ENCODE data around the gene LDHD.

LDHD gene

DNA sequence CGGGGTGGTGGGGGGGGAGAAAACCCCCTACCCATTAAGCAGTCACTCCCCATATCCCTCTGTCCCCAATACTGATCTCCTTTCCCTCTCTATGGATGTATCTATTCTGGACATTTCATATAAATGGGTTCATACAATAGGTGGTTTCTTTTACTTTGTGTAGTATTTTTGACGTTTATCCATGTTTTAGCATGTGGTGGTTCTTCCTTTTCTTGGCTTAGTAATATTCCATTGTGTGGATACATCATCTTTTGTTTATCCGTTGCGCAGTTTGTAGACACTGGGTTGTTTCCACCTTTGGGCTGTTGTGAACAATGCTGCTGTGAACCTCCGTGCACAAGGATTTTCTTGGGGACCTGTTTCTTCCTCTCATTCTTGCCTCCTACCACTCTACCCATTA lies 12.6 kb downstream of the LDHD start:
- H3K9ac ChIP-seq (ENCODE audit: low read length): no peak overlapping the region
- no peaks in the 10 kb centered on the region for H3K9me3 ChIP-seq (ENCODE audit: control insufficient read depth, low read length)
- no peaks in the 10 kb centered on the region for H3K27me3 ChIP-seq (ENCODE audit: control insufficient read depth, insufficient read depth, low read length)
- no peaks in the 10 kb centered on the region for H3K36me3 ChIP-seq (ENCODE audit: control insufficient read depth, insufficient read depth, low read length)
- no peak overlapping the region for H3K4me3 ChIP-seq (ENCODE audit: low read length)
- H3K4me1 ChIP-seq (ENCODE audit: control insufficient read depth, insufficient read depth, low read length): peaks cover 35% of the 10 kb centered on the region

DNA sequence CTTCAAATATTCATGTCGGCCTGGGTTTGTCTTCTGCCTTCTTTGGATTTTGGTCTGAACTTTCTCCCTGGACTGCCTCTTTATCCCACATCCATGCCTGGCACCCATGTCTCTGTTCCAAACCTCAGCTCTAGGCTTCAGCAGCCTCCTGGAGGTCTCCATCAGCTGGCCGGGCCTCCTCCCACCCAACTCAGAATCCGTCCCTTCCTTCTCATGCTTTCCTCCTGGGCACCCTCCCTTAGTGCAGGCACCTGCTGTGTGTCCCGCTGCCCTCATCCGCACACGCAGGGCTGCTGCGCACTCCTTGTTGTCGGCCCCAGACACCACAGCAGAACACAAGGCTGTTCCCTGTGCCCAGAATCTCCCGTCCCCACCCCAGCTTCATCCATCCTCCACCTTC lies 14.0 kb downstream of the LDHD start:
- Histone ChIP-seq H3K4me1 (ENCODE audit: control insufficient read depth, insufficient read depth, low read length) (peaks cover 45% of the 10 kb centered on the region), H3K9ac (ENCODE audit: low read length) (no peak overlapping the region), H3K27me3 (ENCODE audit: control insufficient read depth, insufficient read depth, low read length) (no peaks in the 10 kb centered on the region), H3K4me3 (ENCODE audit: low read length) (no peak overlapping the region), H3K9me3 (ENCODE audit: control insufficient read depth, low read length) (no peaks in the 10 kb centered on the region), H3K36me3 (ENCODE audit: control insufficient read depth, insufficient read depth, low read length) (no peaks in the 10 kb centered on the region)

DNA sequence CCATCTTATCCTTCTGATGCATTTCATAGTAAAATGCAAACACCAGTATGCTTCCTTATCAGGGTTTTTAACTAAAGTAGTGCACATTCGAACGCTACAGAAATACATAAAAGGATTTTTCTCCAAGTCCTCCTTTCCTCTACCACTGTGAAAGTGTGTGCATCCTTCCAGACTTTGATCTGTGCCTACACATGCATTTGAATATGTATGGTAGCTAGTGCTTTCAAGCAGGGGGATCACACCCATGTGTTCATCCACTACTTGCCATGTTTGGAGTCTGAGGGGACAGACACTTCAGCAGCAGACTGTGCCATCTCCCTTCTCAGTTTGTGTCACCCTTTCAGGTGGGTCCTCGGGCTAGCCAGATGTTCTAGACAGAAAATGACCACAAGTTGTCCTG lies 14.9 kb downstream of the LDHD start:
- peaks cover 53% of the 10 kb centered on the region for H3K4me1 ChIP-seq (ENCODE audit: control insufficient read depth, insufficient read depth, low read length)
- no peaks in the 10 kb centered on the region for H3K27me3 ChIP-seq (ENCODE audit: control insufficient read depth, insufficient read depth, low read length)
- H3K4me3 ChIP-seq (ENCODE audit: low read length): no peak overlapping the region
- H3K36me3 ChIP-seq (ENCODE audit: control insufficient read depth, insufficient read depth, low read length): no peaks in the 10 kb centered on the region
- no peaks in the 10 kb centered on the region for H3K9me3 ChIP-seq (ENCODE audit: control insufficient read depth, low read length)
- no peak overlapping the region for H3K9ac ChIP-seq (ENCODE audit: low read length)

- no peak overlapping the region for H3K9ac ChIP-seq (ENCODE audit: low read length)
- no peaks in the 10 kb centered on the region for H3K9me3 ChIP-seq (ENCODE audit: control insufficient read depth, low read length)
- H3K4me1 ChIP-seq (ENCODE audit: control insufficient read depth, insufficient read depth, low read length): peaks cover 52% of the 10 kb centered on the region
- no peaks in the 10 kb centered on the region for H3K36me3 ChIP-seq (ENCODE audit: control insufficient read depth, insufficient read depth, low read length)
- H3K27me3 ChIP-seq (ENCODE audit: control insufficient read depth, insufficient read depth, low read length): no peaks in the 10 kb centered on the region
- no peak overlapping the region for H3K4me3 ChIP-seq (ENCODE audit: low read length)
Measured at GRCh38 chr16:75100603-75100990, 16.0 kb downstream of the LDHD start.

DNA sequence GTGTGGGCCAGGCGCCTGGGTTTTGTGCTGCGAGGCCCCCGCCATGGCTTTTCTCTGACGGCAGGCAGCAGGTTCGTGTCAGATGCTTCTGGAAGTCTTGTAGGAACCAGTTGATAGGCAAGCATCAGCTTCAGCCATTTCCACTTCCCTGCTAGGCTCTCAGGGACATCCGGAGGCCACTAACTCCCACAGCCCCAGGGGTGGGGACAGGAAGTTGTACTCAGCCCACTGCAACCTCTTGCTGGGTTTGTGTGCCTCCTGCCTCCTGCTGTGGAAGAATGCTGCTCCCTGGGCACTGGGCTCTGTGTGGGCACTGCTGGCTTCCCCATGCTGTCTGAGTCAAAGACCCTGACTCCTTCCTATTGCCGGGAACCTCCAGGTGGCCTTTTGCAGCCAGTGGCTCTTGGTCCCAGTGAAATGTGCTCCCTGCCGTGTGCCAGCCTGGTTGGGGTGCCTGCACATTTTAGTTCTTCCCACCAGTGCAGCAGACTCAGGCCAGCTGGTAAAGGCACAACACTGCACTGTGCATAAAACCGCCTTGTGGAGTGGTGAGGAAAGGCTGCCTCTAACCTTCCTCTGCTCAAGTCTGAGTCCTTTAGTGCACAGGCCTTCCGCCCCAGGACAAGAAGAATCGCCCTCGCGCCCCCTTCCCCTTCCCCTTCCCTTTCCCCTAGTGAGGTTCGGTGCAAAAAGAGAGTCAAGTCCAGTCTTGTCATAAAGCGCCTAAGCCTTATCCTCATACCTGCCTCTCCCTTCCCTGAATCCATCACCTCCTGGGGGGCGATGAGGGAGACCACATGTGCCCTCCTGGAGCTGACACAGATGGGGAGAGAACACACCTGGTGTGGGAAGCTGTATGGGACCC lies 16.6 kb downstream of the LDHD start:
- Histone ChIP-seq H3K27me3 (ENCODE audit: control insufficient read depth, insufficient read depth, low read length) (no peaks in the 10 kb centered on the region), H3K9ac (ENCODE audit: low read length) (no peak overlapping the region), H3K9me3 (ENCODE audit: control insufficient read depth, low read length) (no peaks in the 10 kb centered on the region), H3K36me3 (ENCODE audit: control insufficient read depth, insufficient read depth, low read length) (no peaks in the 10 kb centered on the region), H3K4me3 (ENCODE audit: low read length) (no peak overlapping the region), H3K4me1 (ENCODE audit: control insufficient read depth, insufficient read depth, low read length) (peaks cover 47% of the 10 kb centered on the region)

GRCh38 chr16:75099075-75099667 lies 17.4 kb downstream of the LDHD start:
- Histone ChIP-seq H3K9me3 (ENCODE audit: control insufficient read depth, low read length) (no peaks in the 10 kb centered on the region), H3K36me3 (ENCODE audit: control insufficient read depth, insufficient read depth, low read length) (no peaks in the 10 kb centered on the region), H3K27me3 (ENCODE audit: control insufficient read depth, insufficient read depth, low read length) (no peaks in the 10 kb centered on the region), H3K4me1 (ENCODE audit: control insufficient read depth, insufficient read depth, low read length) (peaks cover 47% of the 10 kb centered on the region), H3K4me3 (ENCODE audit: low read length) (no peak overlapping the region), H3K9ac (ENCODE audit: low read length) (no peak overlapping the region)

DNA sequence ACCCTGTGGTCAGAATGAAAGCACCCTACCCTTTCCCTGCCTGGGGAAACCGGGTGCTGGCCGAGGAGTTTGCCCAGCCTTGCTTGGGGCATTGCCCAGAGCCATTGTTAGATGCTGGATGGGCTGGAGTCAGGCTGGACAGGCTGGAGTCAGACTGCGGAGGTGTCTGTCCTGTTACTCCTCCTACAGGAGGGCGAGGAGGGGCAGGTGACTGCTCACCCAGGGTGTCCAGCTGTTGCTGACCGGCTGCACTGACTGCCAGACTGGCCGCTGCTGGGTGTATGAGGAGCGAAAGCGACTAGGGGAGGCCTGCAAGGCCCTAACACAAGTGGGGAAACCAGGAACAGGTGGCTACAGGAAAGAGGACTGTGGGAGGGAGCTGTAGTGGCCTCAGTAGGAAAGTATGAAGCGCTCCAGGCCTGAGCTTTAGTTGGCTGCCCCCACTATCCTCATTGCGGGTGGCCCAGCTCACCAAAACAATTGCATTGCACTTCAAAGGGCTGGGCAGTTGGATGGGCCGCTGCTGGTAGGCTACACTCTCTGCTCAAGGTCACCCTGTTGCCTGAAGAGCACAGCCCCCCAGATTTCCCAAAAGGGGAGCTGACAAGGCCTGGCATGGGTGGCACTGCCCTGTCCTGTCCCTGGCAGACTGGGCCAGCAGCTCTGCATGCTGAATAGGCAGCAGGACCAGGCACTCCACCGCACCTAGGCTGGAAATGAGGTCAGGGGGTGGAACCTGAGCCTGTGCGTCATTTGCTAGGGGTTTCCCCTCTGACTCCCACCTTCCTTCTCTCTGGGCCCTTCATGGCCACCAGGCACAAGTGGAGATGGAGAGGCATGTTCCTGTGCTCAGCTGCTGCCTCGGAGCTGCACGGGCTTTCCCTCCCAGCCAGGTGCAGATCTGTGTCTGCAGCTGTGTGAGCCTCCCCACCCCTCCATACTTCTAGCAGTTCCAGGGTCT lies 18.4 kb downstream of the LDHD start:
- Histone ChIP-seq H3K9me3 (ENCODE audit: control insufficient read depth, low read length) (no peaks in the 10 kb centered on the region), H3K36me3 (ENCODE audit: control insufficient read depth, insufficient read depth, low read length) (no peaks in the 10 kb centered on the region), H3K27me3 (ENCODE audit: control insufficient read depth, insufficient read depth, low read length) (no peaks in the 10 kb centered on the region), H3K4me3 (ENCODE audit: low read length) (no peak overlapping the region), H3K9ac (ENCODE audit: low read length) (no peak overlapping the region), H3K4me1 (ENCODE audit: control insufficient read depth, insufficient read depth, low read length) (peaks cover 56% of the 10 kb centered on the region)

DNA sequence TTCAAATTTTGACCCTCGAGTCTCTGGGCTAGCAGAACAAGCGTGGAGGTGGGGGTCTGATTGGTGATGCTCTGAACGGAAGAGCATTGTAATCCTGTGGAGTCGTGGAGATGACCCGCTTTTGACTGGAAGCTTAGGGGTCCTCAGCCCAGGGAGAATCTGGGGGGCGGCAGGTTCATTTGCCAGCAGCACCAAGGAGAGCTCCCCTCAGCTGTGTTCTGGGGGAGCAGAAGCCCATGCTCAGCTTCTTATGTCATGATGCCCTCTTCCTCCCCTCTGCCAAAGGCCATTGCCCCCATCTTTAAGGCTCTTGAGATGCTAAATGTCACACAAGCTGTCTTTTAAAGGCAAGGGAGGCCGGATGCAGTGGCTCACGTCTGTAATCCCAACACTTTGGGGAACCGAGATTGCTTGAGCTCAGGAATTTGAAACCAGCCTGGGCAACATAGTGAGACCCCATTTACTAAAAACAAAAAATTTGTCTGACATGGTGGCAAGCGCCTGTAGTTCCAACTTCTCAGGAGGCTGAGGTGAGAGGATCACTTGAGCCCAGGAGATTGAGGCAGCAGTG lies 19.3 kb downstream of the LDHD start:
- Histone ChIP-seq H3K36me3 (ENCODE audit: control insufficient read depth, insufficient read depth, low read length) (no peaks in the 10 kb centered on the region), H3K27me3 (ENCODE audit: control insufficient read depth, insufficient read depth, low read length) (no peaks in the 10 kb centered on the region), H3K4me3 (ENCODE audit: low read length) (no peak overlapping the region), H3K9me3 (ENCODE audit: control insufficient read depth, low read length) (no peaks in the 10 kb centered on the region), H3K4me1 (ENCODE audit: control insufficient read depth, insufficient read depth, low read length) (peaks cover 63% of the 10 kb centered on the region), H3K9ac (ENCODE audit: low read length) (peak overlapping the region; percentile 38)

DNA sequence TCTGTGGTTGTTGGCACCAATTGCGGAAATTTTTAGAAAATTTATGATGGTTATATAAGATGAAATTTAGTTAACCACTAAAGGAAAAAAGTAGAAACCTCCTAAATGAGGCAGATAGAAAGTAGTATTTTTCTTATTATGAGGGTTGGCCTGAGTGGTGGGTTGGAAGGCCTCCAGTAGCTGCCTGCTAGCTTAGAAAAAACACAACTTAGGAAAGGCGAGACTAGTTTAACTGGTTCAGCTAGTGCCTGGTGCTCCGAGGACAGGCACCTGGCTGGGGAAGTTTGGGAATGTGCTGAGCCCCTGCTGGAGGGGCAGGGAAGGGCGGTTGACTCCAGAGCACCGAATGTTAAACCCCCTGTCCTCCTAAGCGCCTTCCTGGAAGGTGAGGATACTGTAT lies 19.9 kb downstream of the LDHD start:
- peak overlapping the region; percentile 38 for H3K9ac ChIP-seq (ENCODE audit: low read length)

GRCh38 chr16:75095204-75095621 lies 21.4 kb downstream of the LDHD start:
- no peak overlapping the region for H3K9ac ChIP-seq (ENCODE audit: low read length)
- H3K4me1 ChIP-seq (ENCODE audit: control insufficient read depth, insufficient read depth, low read length): peaks cover 66% of the 10 kb centered on the region
- H3K36me3 ChIP-seq (ENCODE audit: control insufficient read depth, insufficient read depth, low read length): no peaks in the 10 kb centered on the region
- no peaks in the 10 kb centered on the region for H3K9me3 ChIP-seq (ENCODE audit: control insufficient read depth, low read length)
- no peak overlapping the region for H3K4me3 ChIP-seq (ENCODE audit: low read length)
- no peaks in the 10 kb centered on the region for H3K27me3 ChIP-seq (ENCODE audit: control insufficient read depth, insufficient read depth, low read length)

More for the DNA sequence above, 19.9 kb downstream of the LDHD start:
- no peaks in the 10 kb centered on the region for H3K27me3 ChIP-seq (ENCODE audit: control insufficient read depth, insufficient read depth, low read length)
- H3K4me3 ChIP-seq (ENCODE audit: low read length): no peak overlapping the region
- H3K9me3 ChIP-seq (ENCODE audit: control insufficient read depth, low read length): no peaks in the 10 kb centered on the region
- no peaks in the 10 kb centered on the region for H3K36me3 ChIP-seq (ENCODE audit: control insufficient read depth, insufficient read depth, low read length)
- peaks cover 63% of the 10 kb centered on the region for H3K4me1 ChIP-seq (ENCODE audit: control insufficient read depth, insufficient read depth, low read length)

DNA sequence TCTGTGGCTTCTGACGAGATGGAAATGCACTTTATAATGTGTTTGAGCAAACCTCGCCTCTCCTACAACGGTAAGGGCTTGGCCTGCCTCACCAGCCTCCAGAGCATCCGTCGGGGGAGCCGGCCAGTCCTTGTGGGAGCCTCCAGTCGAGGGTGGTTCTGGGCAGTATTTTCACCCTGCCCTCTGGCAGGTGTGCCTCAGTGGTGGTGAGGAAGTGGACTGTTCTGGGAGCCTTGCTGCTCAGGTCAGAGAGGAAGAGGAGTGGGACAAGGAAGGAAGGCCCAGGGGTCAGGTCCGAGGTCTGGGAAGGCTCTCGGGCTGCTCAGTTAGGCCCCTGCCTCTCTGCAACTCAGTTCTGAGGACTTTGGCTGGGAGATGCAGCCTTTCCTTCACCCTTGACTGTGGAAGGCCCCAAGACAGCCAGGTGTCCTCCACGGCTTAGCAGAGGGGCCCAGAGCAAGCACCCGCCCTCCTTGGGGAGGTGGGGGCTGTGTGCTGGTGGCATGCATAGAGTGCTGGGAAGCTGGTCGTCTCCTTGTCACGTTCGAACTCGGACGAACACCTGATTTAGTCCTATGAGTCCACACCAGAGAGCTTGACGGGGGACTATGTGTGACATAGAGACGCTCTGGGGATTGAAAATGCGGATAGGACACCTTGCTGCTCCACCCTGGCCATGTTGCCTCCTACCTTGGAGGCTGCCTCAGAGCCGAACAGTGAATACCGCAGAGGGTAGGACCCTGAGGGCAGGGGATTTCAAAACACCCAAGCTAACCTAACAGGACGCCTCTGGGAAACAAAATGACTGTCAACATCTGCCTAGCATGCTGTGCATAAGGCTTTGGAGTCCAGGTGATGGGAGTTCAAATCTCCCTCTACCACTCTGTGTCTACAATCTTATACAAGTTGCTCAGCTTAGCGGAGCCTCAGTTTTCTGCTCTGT lies 22.7 kb downstream of the LDHD start:
- H3K9ac ChIP-seq (ENCODE audit: low read length): no peak overlapping the region
- peaks cover 53% of the 10 kb centered on the region for H3K4me1 ChIP-seq (ENCODE audit: control insufficient read depth, insufficient read depth, low read length)
- H3K4me3 ChIP-seq (ENCODE audit: low read length): no peak overlapping the region

More for the DNA sequence above, 22.7 kb downstream of the LDHD start:
- H3K27me3 ChIP-seq (ENCODE audit: control insufficient read depth, insufficient read depth, low read length): no peaks in the 10 kb centered on the region
- H3K36me3 ChIP-seq (ENCODE audit: control insufficient read depth, insufficient read depth, low read length): no peaks in the 10 kb centered on the region
- H3K9me3 ChIP-seq (ENCODE audit: control insufficient read depth, low read length): no peaks in the 10 kb centered on the region
